GM18502 (cell line): ENCODE results near the gene TOM1L1.
A peak's percentile ranks its signal among the peaks of the same experiment; 100 is the strongest.

Experiments
- ATAC-seq: cut with Tn5 transposase; IDR thresholded peaks from one replicate; pipeline ENCODE4 v1.9.1; 2021; ENCODE audit warnings: mild to moderate bottlenecking; ENCODE audit not compliant: unreplicated experiment, poor library complexity

TOM1L1 gene

GRCh38 chr17:54891176-54891821 is 9.4 kb upstream of the TOM1L1 start:
- ATAC-seq: peak; percentile 62

GRCh38 chr17:54892360-54892759 is 8.3 kb upstream of the TOM1L1 start:
- no peak for ATAC-seq

- ATAC-seq: no peak
Observed at GRCh38 chr17:54898576-54898975, 2.1 kb upstream of the TOM1L1 start.

GRCh38 chr17:54899201-54899600 is 1.5 kb upstream of the TOM1L1 start:
- no peak for ATAC-seq

GRCh38 chr17:54899721-54900456 is 763 bp upstream of the TOM1L1 start:
- no peak for ATAC-seq

GRCh38 chr17:54901230-54901822 is 674 bp downstream of the TOM1L1 start:
- no peak for ATAC-seq

GRCh38 chr17:54902017-54902416 is 1.4 kb downstream of the TOM1L1 start:
- no peak for ATAC-seq

- no peak for ATAC-seq
Observed at GRCh38 chr17:54902611-54903010, 2.0 kb downstream of the TOM1L1 start.

GRCh38 chr17:54903375-54903774 is 2.7 kb downstream of the TOM1L1 start:
- ATAC-seq: no peak

- ATAC-seq: no peak
Observed at GRCh38 chr17:54906683-54907082, 6.0 kb downstream of the TOM1L1 start.

- no peak for ATAC-seq
Observed at GRCh38 chr17:54907376-54907775, 6.7 kb downstream of the TOM1L1 start.

- no peak for ATAC-seq
Observed at GRCh38 chr17:54909766-54910165, 9.1 kb downstream of the TOM1L1 start.

- no peak for ATAC-seq
Observed at GRCh38 chr17:54916721-54917120, 16.1 kb downstream of the TOM1L1 start.

GRCh38 chr17:54919425-54919824 is 18.8 kb downstream of the TOM1L1 start:
- ATAC-seq: no peak

GRCh38 chr17:54920819-54921218 is 20.2 kb downstream of the TOM1L1 start:
- ATAC-seq: no peak

GRCh38 chr17:54924405-54924804 is 23.8 kb downstream of the TOM1L1 start:
- ATAC-seq: no peak

- ATAC-seq: no peak
Observed at GRCh38 chr17:54927525-54927924, 26.9 kb downstream of the TOM1L1 start.

- ATAC-seq: no peak
Observed at GRCh38 chr17:54932711-54933110, 32.1 kb downstream of the TOM1L1 start.

GRCh38 chr17:54933921-54934320 is 33.3 kb downstream of the TOM1L1 start:
- no peak for ATAC-seq

GRCh38 chr17:54935471-54935870 is 34.8 kb downstream of the TOM1L1 start:
- ATAC-seq: no peak

- no peak for ATAC-seq
Observed at GRCh38 chr17:54937018-54937417, 36.4 kb downstream of the TOM1L1 start.

GRCh38 chr17:54937426-54937825 is 36.8 kb downstream of the TOM1L1 start:
- ATAC-seq: no peak
